ENCODE measurements around the gene WLS. TPM values are rescaled to one million over a fixed set of nuclear protein-coding genes. Genes with fewer than 3 reads are reported as not detected.

WLS gene
- polyA plus RNA-seq, 2 donors, result 29.4 to 52.5 TPM

DNA sequence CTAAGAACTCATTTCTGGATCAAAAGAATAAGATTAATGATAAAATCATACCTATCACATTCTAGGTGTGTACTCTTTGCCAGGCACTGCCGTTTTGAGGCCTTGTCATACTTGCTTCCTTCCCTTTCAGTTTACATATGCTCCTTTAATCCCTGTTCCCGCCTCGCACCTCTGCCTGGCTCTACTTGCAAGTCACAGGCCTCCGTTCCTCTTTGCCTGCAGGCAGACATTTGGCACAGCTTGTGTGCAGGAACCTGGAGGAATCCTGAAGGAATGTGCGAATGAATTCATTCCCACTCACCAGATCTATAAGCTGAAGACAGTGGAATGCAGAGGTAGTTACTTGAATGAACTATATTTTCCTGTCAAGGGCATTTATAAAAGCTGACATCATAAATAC lies 13.8 kb downstream of the WLS start:
- peaks cover 0 to 2% of the 10 kb centered on the region in 2 donors for H3K4me1 ChIP-seq (ENCODE audit: control insufficient read depth in 2 of 2, insufficient read depth in 2 of 2, low read length in 1 of 2)
- no peaks in the 10 kb centered on the region for H3K36me3 ChIP-seq (ENCODE audit: control insufficient read depth in 2 of 2, insufficient read depth in 2 of 2, low read length in 1 of 2)
- peak overlapping the region; percentile 24 to 66 for H3K27ac ChIP-seq (ENCODE audit: low read depth in 2 of 2, low read length in 1 of 2)
- 33 to 36% methylated on average over 5 of the region's 5 CpGs for WGBS, 2 donors
- no peaks in the 10 kb centered on the region for H3K9me3 ChIP-seq (ENCODE audit: control insufficient read depth in 2 of 2, insufficient read depth in 1 of 2, low read depth in 1 of 2, low read length in 1 of 2)
- no peak overlapping the region for H3K4me3 ChIP-seq (ENCODE audit: low read depth in 1 of 2, low read length in 2 of 2)
- H3K27me3 ChIP-seq (ENCODE audit: control insufficient read depth in 1 of 2, insufficient read depth in 2 of 2, low read length in 2 of 2), result no peaks in the 10 kb centered on the region

DNA sequence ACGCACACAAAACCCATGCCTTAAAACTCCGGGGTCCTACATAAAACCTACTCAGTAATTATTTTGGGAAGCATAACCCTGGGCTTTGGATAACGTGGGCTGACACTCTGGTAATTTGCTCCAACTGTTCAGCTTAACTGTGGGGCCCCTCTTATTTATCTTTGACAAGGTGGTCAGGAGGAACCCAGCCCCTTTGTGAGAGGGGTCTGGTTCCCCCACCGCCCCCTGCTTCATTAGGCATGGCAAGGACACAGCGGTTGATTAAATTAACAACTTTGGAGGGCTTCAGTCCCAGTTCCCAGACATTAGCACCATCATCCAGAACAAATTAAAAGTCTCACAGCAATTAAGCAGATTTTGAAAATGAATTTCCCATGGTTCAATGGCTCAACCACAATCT lies 14.7 kb downstream of the WLS start:
- H3K4me1 ChIP-seq (ENCODE audit: control insufficient read depth in 2 of 2, insufficient read depth in 2 of 2, low read length in 1 of 2), result peaks cover 0 to 2% of the 10 kb centered on the region in 2 donors
- no peaks in the 10 kb centered on the region for H3K36me3 ChIP-seq (ENCODE audit: control insufficient read depth in 2 of 2, insufficient read depth in 2 of 2, low read length in 1 of 2)
- WGBS, 2 donors, result 88 to 92% methylated on average over 5 of the region's 5 CpGs
- no peak overlapping the region for H3K4me3 ChIP-seq (ENCODE audit: low read depth in 1 of 2, low read length in 2 of 2)
- no peaks in the 10 kb centered on the region for H3K27me3 ChIP-seq (ENCODE audit: control insufficient read depth in 1 of 2, insufficient read depth in 2 of 2, low read length in 2 of 2)
- peak overlapping the region; percentile 29 to 45 for H3K27ac ChIP-seq (ENCODE audit: low read depth in 2 of 2, low read length in 1 of 2)
- no peaks in the 10 kb centered on the region for H3K9me3 ChIP-seq (ENCODE audit: control insufficient read depth in 2 of 2, insufficient read depth in 1 of 2, low read depth in 1 of 2, low read length in 1 of 2)

DNA sequence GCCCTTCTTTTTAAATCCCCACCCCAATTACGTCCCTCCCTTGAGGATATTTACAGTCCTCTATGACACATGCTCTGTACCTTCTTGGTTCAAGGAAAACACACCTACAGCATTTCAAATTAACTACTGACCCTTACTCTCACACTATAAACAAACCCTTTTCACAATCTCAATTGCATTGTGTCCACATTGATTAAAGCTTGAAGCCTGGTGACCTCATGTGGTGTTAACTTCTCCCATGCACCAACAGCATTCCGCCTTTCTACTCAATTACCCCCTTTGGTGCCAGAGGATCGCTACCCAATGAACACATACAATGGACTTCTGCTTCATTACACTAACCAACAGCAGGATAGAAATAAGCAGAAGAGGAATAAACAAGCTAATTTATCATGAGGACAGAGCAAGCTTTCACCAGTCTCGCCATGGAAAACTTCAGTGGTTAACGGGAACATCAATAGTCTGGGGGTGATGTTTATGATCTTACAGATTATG lies 15.2 kb downstream of the WLS start:
- peaks cover 0 to 2% of the 10 kb centered on the region in 2 donors for H3K4me1 ChIP-seq (ENCODE audit: control insufficient read depth in 2 of 2, insufficient read depth in 2 of 2, low read length in 1 of 2)

DNA sequence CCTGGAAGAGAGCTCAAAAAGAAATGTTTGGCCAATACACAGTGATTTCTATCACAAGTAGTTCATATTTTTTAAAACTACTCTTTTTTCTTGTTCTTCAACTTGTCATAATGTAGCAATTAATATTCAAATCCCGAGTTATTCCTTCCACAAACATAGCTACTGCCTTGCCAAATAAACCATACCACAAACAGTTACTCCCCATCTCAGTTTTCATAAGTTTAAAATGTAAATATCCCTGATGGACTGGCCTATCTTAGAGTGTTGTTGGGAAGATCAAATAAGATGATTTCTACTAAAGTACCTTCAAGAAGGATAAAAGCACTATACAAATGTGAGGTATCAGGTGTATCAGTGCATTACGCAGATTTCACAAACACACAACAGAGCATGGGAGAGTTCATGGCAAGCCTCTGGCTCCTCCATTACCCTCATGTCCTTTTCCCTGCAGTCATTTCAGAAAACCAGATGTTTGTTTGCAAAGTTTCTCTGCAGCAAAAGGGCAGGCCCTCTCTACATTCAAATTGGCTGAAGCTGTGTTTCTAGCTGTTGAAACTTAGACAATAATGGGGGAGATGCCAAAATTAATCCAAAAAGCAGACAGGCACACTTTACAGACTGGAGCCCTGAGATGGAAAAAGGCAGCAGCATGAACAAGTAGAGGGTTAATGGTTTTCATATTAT lies 16.1 kb downstream of the WLS start:
- Histone ChIP-seq H3K9me3 (ENCODE audit: control insufficient read depth in 2 of 2, insufficient read depth in 1 of 2, low read depth in 1 of 2, low read length in 1 of 2) (no peaks in the 10 kb centered on the region), H3K27ac (ENCODE audit: low read depth in 2 of 2, low read length in 1 of 2) (peak overlapping the region in 1 of 2 donors; percentile 55), H3K27me3 (ENCODE audit: control insufficient read depth in 1 of 2, insufficient read depth in 2 of 2, low read length in 2 of 2) (no peaks in the 10 kb centered on the region), H3K36me3 (ENCODE audit: control insufficient read depth in 2 of 2, insufficient read depth in 2 of 2, low read length in 1 of 2) (no peaks in the 10 kb centered on the region), H3K4me3 (ENCODE audit: low read depth in 1 of 2, low read length in 2 of 2) (no peak overlapping the region), H3K4me1 (ENCODE audit: control insufficient read depth in 2 of 2, insufficient read depth in 2 of 2, low read length in 1 of 2) (peaks cover 0 to 2% of the 10 kb centered on the region in 2 donors)
- 52 to 58% methylated on average over 2 of the region's 2 CpGs for WGBS, 2 donors

More for the DNA sequence above, 15.2 kb downstream of the WLS start:
- WGBS, 2 donors, result 84 to 85% methylated on average over 5 of the region's 5 CpGs
- Histone ChIP-seq H3K36me3 (ENCODE audit: control insufficient read depth in 2 of 2, insufficient read depth in 2 of 2, low read length in 1 of 2) (no peaks in the 10 kb centered on the region), H3K9me3 (ENCODE audit: control insufficient read depth in 2 of 2, insufficient read depth in 1 of 2, low read depth in 1 of 2, low read length in 1 of 2) (no peaks in the 10 kb centered on the region), H3K27ac (ENCODE audit: low read depth in 2 of 2, low read length in 1 of 2) (no peak overlapping the region), H3K4me3 (ENCODE audit: low read depth in 1 of 2, low read length in 2 of 2) (no peak overlapping the region), H3K27me3 (ENCODE audit: control insufficient read depth in 1 of 2, insufficient read depth in 2 of 2, low read length in 2 of 2) (no peaks in the 10 kb centered on the region)

DNA sequence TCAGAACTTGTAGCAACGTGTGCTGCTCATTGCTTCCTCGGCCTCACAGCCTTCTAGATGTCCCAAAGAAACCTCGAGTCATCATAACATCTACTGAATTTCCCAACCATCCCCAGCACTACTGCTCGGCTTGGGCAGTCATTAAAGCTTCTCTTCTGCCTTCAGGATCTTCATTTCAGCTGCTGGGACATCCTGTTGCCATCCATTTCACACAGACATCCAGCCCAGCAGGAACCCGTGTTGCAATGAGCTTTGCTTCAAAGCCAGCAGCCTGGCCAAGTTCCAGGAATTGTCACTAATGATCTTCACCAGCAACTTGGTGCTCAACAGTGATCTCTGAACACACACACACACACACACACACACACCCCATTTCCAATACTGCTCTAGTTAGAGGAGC lies 18.5 kb downstream of the WLS start:
- 25 to 36% methylated on average over 5 of the region's 5 CpGs for WGBS, 2 donors
- H3K27ac ChIP-seq (ENCODE audit: low read depth in 2 of 2, low read length in 1 of 2), result peak overlapping the region; percentile 1 to 50
- H3K27me3 ChIP-seq (ENCODE audit: control insufficient read depth in 1 of 2, insufficient read depth in 2 of 2, low read length in 2 of 2), result no peaks in the 10 kb centered on the region
- peaks cover 0 to 2% of the 10 kb centered on the region in 2 donors for H3K4me1 ChIP-seq (ENCODE audit: control insufficient read depth in 2 of 2, insufficient read depth in 2 of 2, low read length in 1 of 2)
- H3K9me3 ChIP-seq (ENCODE audit: control insufficient read depth in 2 of 2, insufficient read depth in 1 of 2, low read depth in 1 of 2, low read length in 1 of 2), result no peaks in the 10 kb centered on the region
- no peaks in the 10 kb centered on the region for H3K36me3 ChIP-seq (ENCODE audit: control insufficient read depth in 2 of 2, insufficient read depth in 2 of 2, low read length in 1 of 2)
- H3K4me3 ChIP-seq (ENCODE audit: low read depth in 1 of 2, low read length in 2 of 2), result no peak overlapping the region

DNA sequence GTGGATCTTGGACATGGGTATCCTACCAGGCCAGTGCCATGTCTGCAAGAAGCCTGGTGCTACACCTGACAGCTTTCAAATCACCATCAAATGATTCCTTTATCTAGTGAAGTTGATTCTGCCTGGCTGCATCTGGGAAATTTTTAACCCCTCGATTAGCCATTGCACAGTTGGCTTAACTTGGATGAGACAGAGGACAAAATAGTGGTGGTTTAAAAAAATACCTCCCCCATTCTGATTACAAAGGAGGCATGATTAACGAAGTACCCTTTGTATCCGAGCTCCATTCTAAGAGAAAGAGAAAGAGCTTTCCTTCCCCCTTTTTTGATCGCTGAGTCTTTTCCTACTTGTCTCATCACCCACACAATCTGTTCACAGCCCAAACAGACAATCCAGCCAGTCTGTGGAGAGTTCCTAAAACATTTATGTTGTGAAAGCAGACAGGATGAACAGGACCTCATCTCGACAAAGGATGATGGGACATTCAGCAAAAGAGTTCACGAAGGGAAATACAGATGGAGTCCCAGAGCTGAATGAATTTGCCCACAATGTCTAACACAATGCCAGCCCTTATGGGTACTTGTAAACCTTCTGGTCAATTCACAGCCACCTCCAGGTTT lies 20.5 kb downstream of the WLS start:
- Histone ChIP-seq H3K9me3 (ENCODE audit: control insufficient read depth in 2 of 2, insufficient read depth in 1 of 2, low read depth in 1 of 2, low read length in 1 of 2) (no peaks in the 10 kb centered on the region), H3K4me3 (ENCODE audit: low read depth in 1 of 2, low read length in 2 of 2) (no peak overlapping the region), H3K4me1 (ENCODE audit: control insufficient read depth in 2 of 2, insufficient read depth in 2 of 2, low read length in 1 of 2) (no peaks in the 10 kb centered on the region), H3K27ac (ENCODE audit: low read depth in 2 of 2, low read length in 1 of 2) (no peak overlapping the region), H3K36me3 (ENCODE audit: control insufficient read depth in 2 of 2, insufficient read depth in 2 of 2, low read length in 1 of 2) (no peaks in the 10 kb centered on the region), H3K27me3 (ENCODE audit: control insufficient read depth in 1 of 2, insufficient read depth in 2 of 2, low read length in 2 of 2) (no peaks in the 10 kb centered on the region)
- 81 to 88% methylated on average over 6 of the region's 6 CpGs for WGBS, 2 donors

DNA sequence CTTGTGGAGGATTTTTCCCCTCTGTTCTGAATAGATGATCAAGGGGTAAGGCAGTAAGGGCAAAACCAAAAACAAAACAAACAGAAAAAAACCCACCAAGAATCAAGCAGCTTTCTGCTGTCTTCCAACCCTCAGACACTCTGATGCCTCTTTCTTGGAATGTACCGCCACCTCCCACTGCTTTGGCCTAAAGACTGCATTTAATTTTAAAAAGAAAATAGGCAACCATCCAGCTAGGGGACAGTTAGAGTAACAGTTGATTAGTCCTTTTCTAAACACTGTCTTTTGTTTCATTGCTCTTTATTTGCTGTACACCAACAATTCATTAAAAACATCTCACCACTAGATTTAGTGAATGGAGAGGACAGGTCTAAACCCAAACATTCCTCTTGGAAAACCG lies 21.5 kb downstream of the WLS start:
- Histone ChIP-seq H3K27me3 (ENCODE audit: control insufficient read depth in 1 of 2, insufficient read depth in 2 of 2, low read length in 2 of 2) (no peaks in the 10 kb centered on the region), H3K36me3 (ENCODE audit: control insufficient read depth in 2 of 2, insufficient read depth in 2 of 2, low read length in 1 of 2) (no peaks in the 10 kb centered on the region), H3K4me3 (ENCODE audit: low read depth in 1 of 2, low read length in 2 of 2) (no peak overlapping the region), H3K4me1 (ENCODE audit: control insufficient read depth in 2 of 2, insufficient read depth in 2 of 2, low read length in 1 of 2) (no peaks in the 10 kb centered on the region), H3K27ac (ENCODE audit: low read depth in 2 of 2, low read length in 1 of 2) (no peak overlapping the region), H3K9me3 (ENCODE audit: control insufficient read depth in 2 of 2, insufficient read depth in 1 of 2, low read depth in 1 of 2, low read length in 1 of 2) (no peaks in the 10 kb centered on the region)
- WGBS, 2 donors, result 73 to 75% methylated on average over 2 of the region's 2 CpGs

DNA sequence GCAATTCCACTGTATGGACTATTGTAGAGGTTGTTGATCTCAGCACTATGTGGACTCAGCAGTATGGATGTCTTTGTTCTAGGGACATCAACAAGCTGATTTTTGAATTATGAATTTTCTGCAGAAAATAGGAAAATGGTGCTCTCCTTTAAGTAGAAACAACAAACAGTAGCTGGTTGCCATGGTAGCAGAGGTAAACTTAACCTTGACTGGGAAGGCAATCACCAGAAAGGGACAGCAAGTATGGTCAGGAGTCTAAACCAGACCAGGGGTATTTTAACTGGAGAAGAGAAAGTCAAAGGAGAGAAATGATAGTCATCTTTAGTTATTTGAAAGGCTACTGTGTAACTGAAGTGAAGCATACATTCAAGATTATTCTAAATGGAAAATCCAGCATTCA lies 22.3 kb downstream of the WLS start:
- Histone ChIP-seq H3K27ac (ENCODE audit: low read depth in 2 of 2, low read length in 1 of 2) (no peak overlapping the region), H3K4me1 (ENCODE audit: control insufficient read depth in 2 of 2, insufficient read depth in 2 of 2, low read length in 1 of 2) (no peaks in the 10 kb centered on the region)

DNA sequence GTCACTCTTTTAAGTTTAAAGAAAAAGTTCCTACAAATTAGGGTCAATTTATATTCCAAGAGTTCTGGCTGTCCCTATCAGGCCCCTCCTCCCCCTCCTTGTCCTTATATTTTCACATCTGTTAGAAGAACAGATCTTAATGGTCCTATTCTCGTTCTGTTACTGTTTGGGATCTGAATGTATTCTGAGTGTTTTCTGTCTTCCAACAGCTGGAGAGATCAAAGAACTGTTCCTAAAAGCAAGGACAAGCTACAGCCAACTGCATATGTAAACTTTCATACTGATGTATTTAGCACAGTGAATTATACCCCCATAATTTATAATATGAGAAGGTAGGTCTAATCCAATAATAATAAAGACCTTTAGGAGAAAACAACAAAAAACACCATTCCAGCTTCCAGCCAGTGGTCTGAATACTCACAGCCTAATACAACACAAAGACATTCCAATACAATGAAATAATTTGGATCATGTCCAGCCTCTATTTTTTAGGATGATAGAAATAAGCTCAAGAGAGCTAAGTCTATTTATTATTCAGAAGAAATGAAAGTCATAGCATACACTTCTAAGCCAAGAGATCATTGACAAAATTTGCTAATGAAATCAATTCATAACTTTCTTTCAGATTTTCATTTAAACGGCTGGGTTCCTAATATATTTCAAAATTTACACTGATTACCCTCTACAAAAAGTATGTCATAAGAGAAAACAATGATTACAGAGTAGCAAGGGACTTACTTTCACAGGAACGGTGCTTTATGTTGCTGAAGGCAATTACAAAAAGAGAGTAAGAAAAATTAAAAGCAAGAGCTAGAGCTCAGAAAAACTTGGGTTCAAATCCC lies 25.3 kb downstream of the WLS start:
- Histone ChIP-seq H3K27ac (ENCODE audit: low read depth in 2 of 2, low read length in 1 of 2) (no peak overlapping the region), H3K27me3 (ENCODE audit: control insufficient read depth in 1 of 2, insufficient read depth in 2 of 2, low read length in 2 of 2) (no peaks in the 10 kb centered on the region), H3K9me3 (ENCODE audit: control insufficient read depth in 2 of 2, insufficient read depth in 1 of 2, low read depth in 1 of 2, low read length in 1 of 2) (no peaks in the 10 kb centered on the region), H3K4me1 (ENCODE audit: control insufficient read depth in 2 of 2, insufficient read depth in 2 of 2, low read length in 1 of 2) (no peaks in the 10 kb centered on the region), H3K36me3 (ENCODE audit: control insufficient read depth in 2 of 2, insufficient read depth in 2 of 2, low read length in 1 of 2) (no peaks in the 10 kb centered on the region), H3K4me3 (ENCODE audit: low read depth in 1 of 2, low read length in 2 of 2) (no peak overlapping the region)
- 30 to 40% methylated on average over 3 of the region's 3 CpGs for WGBS, 2 donors

More for the DNA sequence above, 22.3 kb downstream of the WLS start:
- no peaks in the 10 kb centered on the region for H3K27me3 ChIP-seq (ENCODE audit: control insufficient read depth in 1 of 2, insufficient read depth in 2 of 2, low read length in 2 of 2)
- H3K36me3 ChIP-seq (ENCODE audit: control insufficient read depth in 2 of 2, insufficient read depth in 2 of 2, low read length in 1 of 2), result no peaks in the 10 kb centered on the region
- no peaks in the 10 kb centered on the region for H3K9me3 ChIP-seq (ENCODE audit: control insufficient read depth in 2 of 2, insufficient read depth in 1 of 2, low read depth in 1 of 2, low read length in 1 of 2)
- H3K4me3 ChIP-seq (ENCODE audit: low read depth in 1 of 2, low read length in 2 of 2), result no peak overlapping the region
